GM23248 (cell line): ENCODE results near the gene ABTB1. TPM values are rescaled to one million over a fixed set of nuclear protein-coding genes. Genes with fewer than 3 reads are reported as not detected.

Source experiments
- DNase-seq: peaks from one replicate; pipeline ENCODE4 v3.0.0-alpha.2; 2015
- H2AFZ ChIP-seq: fragments of 200-600 bp; sonication (generic); 2 replicates; pipeline ENCODE4 v1.6.1; 2016; ENCODE audit warnings: antibody characterized with exemption
- H3F3A ChIP-seq: fragments of 200-600 bp; sonication (generic); 2 replicates; pipeline ENCODE4 v1.6.1; 2016; ENCODE audit warnings: mild to moderate bottlenecking, antibody characterized with exemption, mixed run types; ENCODE audit not compliant: insufficient read depth
- H3K27ac ChIP-seq: fragments of 200-600 bp; sonication (generic); 2 replicates; pipeline ENCODE4 v1.5.1; 2016; ENCODE audit warnings: mild to moderate bottlenecking
- H3K27me3 ChIP-seq: fragments of 200-600 bp; sonication (generic); replicated peaks from 2 replicates; pipeline ENCODE4 v1.6.1; 2016; ENCODE audit warnings: mild to moderate bottlenecking; ENCODE audit not compliant: insufficient read depth
- H3K36me3 ChIP-seq: fragments of 200-600 bp; sonication (generic); 2 replicates; pipeline ENCODE4 v1.6.1; 2016; ENCODE audit warnings: low read depth, mild to moderate bottlenecking
- H3K4me1 ChIP-seq: fragments of 200-600 bp; sonication (generic); 2 replicates; pipeline ENCODE4 v1.6.1; 2016; ENCODE audit warnings: mild to moderate bottlenecking; ENCODE audit not compliant: insufficient read depth
- H3K4me2 ChIP-seq: fragments of 200-600 bp; sonication (generic); one replicate; pipeline ENCODE4 v1.6.1; 2016; ENCODE audit warnings: mild to moderate bottlenecking; ENCODE audit not compliant: unreplicated experiment
- H3K4me3 ChIP-seq: fragments of 200-600 bp; sonication (generic); 2 replicates; pipeline ENCODE4 v1.5.1; 2016; ENCODE audit warnings: mild to moderate bottlenecking
- H3K79me2 ChIP-seq: fragments of 200-600 bp; sonication (generic); 2 replicates; pipeline ENCODE4 v1.6.1; 2016; ENCODE audit warnings: mild to moderate bottlenecking; ENCODE audit not compliant: insufficient read depth
- H3K9ac ChIP-seq: fragments of 200-600 bp; sonication (generic); 2 replicates; pipeline ENCODE4 v1.6.1; 2016; ENCODE audit warnings: mild to moderate bottlenecking
- H3K9me2 ChIP-seq: fragments of 200-600 bp; sonication (generic); 2 replicates; pipeline ENCODE4 v1.6.1; 2016; ENCODE audit warnings: mixed run types, mild to moderate bottlenecking, moderate library complexity; ENCODE audit not compliant: insufficient read depth
- H3K9me3 ChIP-seq: fragments of 200-600 bp; sonication (generic); one replicate; pipeline ENCODE4 v1.6.1; 2017; ENCODE audit warnings: low read depth
- H4K20me1 ChIP-seq: fragments of 200-600 bp; sonication (generic); 2 replicates; pipeline ENCODE4 v1.6.0; 2016; ENCODE audit not compliant: insufficient read depth
- EZH2 ChIP-seq: fragments of 200-600 bp; sonication (generic); IDR thresholded peaks from 2 replicates; pipeline ENCODE4 v1.6.1; 2018; ENCODE audit warnings: antibody characterized with exemption, mild to moderate bottlenecking; ENCODE audit not compliant: insufficient read depth, poor library complexity, severe bottlenecking
- EZH2phosphoT487 ChIP-seq: fragments of 200-600 bp; sonication (generic); IDR thresholded peaks from 2 replicates; pipeline ENCODE4 v1.6.1; 2018; ENCODE audit warnings: antibody characterized with exemption, moderate library complexity, mild to moderate bottlenecking, low read depth; ENCODE audit not compliant: insufficient read depth
- WGBS, 2 experiments: methylation state at CpG; one replicate each; pipeline ENCODE4 v1.1.6; 2015 to 2017; ENCODE audit warnings: low lambda C conversion rate in 2 of 2, low coverage in 1 of 2; ENCODE audit errors: missing lambda C conversion rate in 2 of 2; 5-methylcytosine and 5-hydroxymethylcytosine counted together
- in situ Hi-C: fragments of 300-500 bp; cut with MboI; formaldehyde crosslinking; loops from 2 replicates; pipeline ENCODE4 v1.15.0; 2020
- polyA plus RNA-seq: library from polyadenylated mRNA; unstranded; fragments of >200 nt; fragmentation: Nextera tagmentation; extraction: Ambion mirVana; gene quantifications from 2 replicates; pipeline ENCODE4 v1.2.1, GENCODE V29; 2016
- total RNA-seq: library from RNA; depleted of rRNA; stranded (reverse); fragments of >200 nt; shearing (Covaris generic); gene quantifications from 2 replicates; pipeline ENCODE4 v1.2.3, GENCODE V29; 2014

Gene ABTB1
- total and polyA plus RNA-seq, 2 experiments from 2014 or later, result 7.8 to 20.9 TPM

DNA sequence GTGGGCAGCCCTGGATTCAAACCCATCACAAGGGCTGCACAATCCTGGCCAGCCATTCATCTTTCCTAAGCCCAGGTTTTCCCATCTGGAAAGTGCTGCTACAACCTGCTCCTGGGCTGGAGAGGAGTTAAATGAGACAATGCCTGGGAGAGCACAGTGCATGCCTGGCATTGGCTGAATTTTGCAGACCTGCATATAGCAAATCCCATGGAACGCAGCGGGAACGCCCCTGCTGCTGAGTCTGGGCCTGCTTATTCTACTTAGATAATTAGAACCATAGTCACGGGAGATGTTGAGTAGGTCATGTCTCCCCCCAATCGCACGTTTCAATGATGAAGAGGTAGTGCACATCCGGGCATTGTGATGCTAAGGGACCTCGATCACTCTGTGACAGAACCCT is 46.6 kb downstream of the ABTB1 start:
- peaks cover 7% of the 10 kb centered on the region; the same call in 1 of the 2 replicates for H3K36me3 ChIP-seq
- no peak overlapping the region for H3K27ac ChIP-seq
- H3K4me3 ChIP-seq, result no peak overlapping the region
- no peaks in the 10 kb centered on the region for H3K9me3 ChIP-seq
- H3K9me2 ChIP-seq, result no peaks in the 10 kb centered on the region
- H3K27me3 ChIP-seq, result no peaks in the 10 kb centered on the region
- no peak for DNase-seq
- in situ Hi-C loops, result no loop called here
- H3K9ac ChIP-seq, result no peak overlapping the region
- 0 out of 2 replicates have a peak, but pooled peaks cover 5% of the 10 kb centered on the region for H3K4me1 ChIP-seq
- no peaks in the 10 kb centered on the region for H3F3A ChIP-seq
- H2AFZ ChIP-seq, result no peak overlapping the region
- WGBS, 2 experiments, result 94 to 100% methylated on average over 8 of the region's 8 CpGs
- H4K20me1 ChIP-seq, result no peaks in the 10 kb centered on the region
- TF ChIP-seq EZH2phosphoT487 (no peak), EZH2 (no peak)
- no peaks in the 10 kb centered on the region for H3K79me2 ChIP-seq
- H3K4me2 ChIP-seq, result no peak overlapping the region

DNA sequence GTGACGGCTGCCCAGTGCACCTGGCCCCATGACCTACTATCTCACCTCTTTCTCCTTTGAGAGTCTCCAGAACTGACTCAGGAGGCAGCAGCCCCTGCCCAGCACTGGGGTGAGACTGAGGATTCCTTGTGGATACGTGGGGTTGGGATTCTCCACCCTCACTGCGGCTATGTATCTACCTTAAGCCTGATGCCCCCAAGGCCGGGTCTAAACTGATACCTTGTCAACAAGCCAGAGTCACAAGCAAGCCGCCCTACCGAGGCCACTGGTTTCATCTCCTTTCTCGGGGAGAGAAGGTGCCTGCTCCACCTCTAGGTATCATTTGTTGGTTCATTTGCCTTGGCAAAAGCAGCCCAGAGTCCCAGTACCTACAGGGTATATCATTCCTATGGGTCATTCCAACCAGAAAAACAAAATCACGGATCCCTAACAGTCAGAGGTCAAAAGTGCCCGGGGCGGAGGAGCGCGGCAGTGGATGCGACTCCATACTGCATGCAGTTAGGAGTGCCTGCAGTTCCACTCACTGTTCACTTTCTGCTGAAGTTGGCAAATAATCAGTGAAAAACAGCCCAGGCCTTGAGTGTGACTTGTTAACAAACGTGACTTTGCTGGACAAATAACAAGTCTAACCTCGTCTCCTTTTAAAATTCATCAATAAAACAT is 47.5 kb downstream of the ABTB1 start:
- Histone ChIP-seq H3K27ac (no peak overlapping the region), H3K4me3 (no peak overlapping the region), H3F3A (no peaks in the 10 kb centered on the region), H3K79me2 (no peaks in the 10 kb centered on the region), H2AFZ (no peak overlapping the region), H3K4me2 (no peak overlapping the region), H4K20me1 (no peaks in the 10 kb centered on the region), H3K36me3 (peaks cover 7% of the 10 kb centered on the region; the same call in 1 of the 2 replicates), H3K9ac (no peak overlapping the region), H3K9me2 (no peaks in the 10 kb centered on the region), H3K4me1 (0 out of 2 replicates have a peak, but pooled peaks cover 5% of the 10 kb centered on the region), H3K27me3 (no peaks in the 10 kb centered on the region), H3K9me3 (no peaks in the 10 kb centered on the region)
- WGBS, 2 experiments, result 97 to 98% methylated on average over 15 of the region's 15 CpGs
- DNase-seq, result no peak
- in situ Hi-C loops, result no loop called here
- TF ChIP-seq EZH2 (no peak), EZH2phosphoT487 (no peak)

DNA sequence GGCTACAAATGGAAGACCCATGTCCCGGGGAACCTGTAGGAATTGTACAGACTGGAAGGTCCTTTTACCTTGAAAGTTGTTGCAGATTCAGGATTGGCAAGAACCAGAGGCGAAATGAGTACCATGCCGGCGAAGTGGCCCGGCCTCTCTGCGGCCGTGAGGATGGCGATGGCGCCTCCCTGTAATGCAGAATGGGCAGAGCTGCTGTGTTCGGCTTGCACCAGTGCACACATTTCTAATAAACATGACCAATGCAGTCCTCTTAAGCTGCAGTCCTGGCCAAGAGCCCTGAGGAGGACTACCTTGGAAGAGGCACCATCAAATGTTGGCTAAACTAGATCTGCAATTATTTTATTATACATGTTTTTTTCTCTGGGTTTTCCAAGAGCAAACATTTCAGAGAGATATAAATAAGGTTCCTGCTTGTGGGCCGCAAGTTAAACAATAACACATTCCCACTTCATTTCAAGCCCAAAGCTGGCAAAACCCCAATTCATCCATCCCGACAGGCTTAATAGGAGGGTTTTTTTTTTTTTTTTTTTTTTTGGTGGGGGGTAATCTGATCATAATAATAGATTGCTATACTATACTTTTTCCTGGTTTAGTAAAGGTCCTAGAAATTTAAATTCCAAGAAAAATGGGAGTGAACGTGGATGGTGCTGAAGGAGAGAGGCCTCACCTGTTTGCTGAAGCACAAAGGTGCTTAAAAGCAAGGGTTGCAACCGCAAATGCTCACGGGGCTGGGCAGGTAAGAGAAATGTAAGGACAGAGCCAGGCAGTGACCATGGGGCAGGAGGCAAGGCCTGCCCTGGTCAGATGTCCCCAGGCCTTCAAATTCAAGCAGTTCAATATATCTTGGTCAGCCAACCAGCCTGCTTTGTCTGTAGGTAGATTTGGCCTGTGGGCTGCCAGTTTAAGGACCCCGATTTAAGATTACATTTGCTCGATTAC is 48.5 kb downstream of the ABTB1 start:
- H4K20me1 ChIP-seq, result no peaks in the 10 kb centered on the region
- in situ Hi-C loops, result no loop called here
- no peak overlapping the region for H3K4me2 ChIP-seq
- DNase-seq, result no peak
- no peaks in the 10 kb centered on the region for H3K79me2 ChIP-seq
- peaks cover 7% of the 10 kb centered on the region; the same call in 1 of the 2 replicates for H3K36me3 ChIP-seq
- H3K9me2 ChIP-seq, result no peaks in the 10 kb centered on the region
- no peak for TF ChIP-seq EZH2
- TF ChIP-seq EZH2phosphoT487, result no peak
- H3F3A ChIP-seq, result no peaks in the 10 kb centered on the region
- H3K27me3 ChIP-seq, result no peaks in the 10 kb centered on the region
- H3K9ac ChIP-seq, result no peak overlapping the region
- no peak overlapping the region for H3K4me3 ChIP-seq
- 87 to 91% methylated on average over 17 of the region's 17 CpGs for WGBS, 2 experiments
- H2AFZ ChIP-seq, result no peak overlapping the region
- no peaks in the 10 kb centered on the region for H3K9me3 ChIP-seq
- H3K27ac ChIP-seq, result no peak overlapping the region
- 0 out of 2 replicates have a peak, but pooled peaks cover 5% of the 10 kb centered on the region for H3K4me1 ChIP-seq

DNA sequence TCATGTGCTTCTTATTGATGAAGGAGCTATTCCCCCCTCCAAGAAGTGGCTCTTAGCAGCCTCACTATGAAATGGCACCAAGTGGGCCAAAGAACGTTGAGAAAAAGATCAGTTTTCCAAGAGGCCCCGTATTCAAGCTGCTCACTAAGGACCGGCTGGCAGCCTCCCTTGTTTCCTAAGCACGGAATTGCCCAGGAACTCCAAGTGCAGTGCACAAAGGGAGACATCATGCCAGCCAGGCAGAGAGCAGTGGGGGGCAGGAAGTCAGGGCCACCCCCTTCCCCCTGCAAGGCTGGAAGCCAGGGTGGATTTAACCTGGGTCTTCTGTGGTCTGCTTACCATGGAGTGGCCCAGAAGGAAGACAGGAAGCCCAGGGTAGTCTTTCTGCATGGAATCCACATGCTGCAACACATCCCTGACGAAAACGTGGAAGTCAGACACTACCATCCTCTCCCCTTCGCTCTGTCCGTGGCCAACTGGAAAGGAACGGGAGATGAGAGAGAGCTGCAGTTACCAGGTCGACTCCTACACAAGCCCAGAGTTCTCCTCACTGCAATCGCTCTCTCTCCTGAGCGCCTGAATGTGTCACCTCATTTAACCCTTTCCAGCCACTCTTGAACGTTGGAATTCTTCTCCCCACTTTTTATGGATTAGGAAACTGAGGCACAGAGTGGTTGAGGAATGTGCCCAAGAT is 49.5 kb downstream of the ABTB1 start:
- no peak overlapping the region for H3K27ac ChIP-seq
- WGBS, 2 experiments, result 58% methylated on average over 13 of the region's 13 CpGs
- no peaks in the 10 kb centered on the region for H3K9me2 ChIP-seq
- H3K4me3 ChIP-seq, result no peak overlapping the region
- H3F3A ChIP-seq, result no peaks in the 10 kb centered on the region
- TF ChIP-seq EZH2phosphoT487 (no peak), EZH2 (no peak)
- no peaks in the 10 kb centered on the region for H3K9me3 ChIP-seq
- no peaks in the 10 kb centered on the region for H4K20me1 ChIP-seq
- H3K79me2 ChIP-seq, result no peaks in the 10 kb centered on the region
- no peak overlapping the region for H2AFZ ChIP-seq
- no peak overlapping the region for H3K9ac ChIP-seq
- H3K4me1 ChIP-seq, result 0 out of 2 replicates have a peak, but pooled peaks cover 5% of the 10 kb centered on the region
- H3K27me3 ChIP-seq, result no peaks in the 10 kb centered on the region
- H3K4me2 ChIP-seq, result no peak overlapping the region
- no peak for DNase-seq
- peaks cover 7% of the 10 kb centered on the region; the same call in 1 of the 2 replicates for H3K36me3 ChIP-seq
- in situ Hi-C loops, result no loop called here
